ENCODE measurements around the gene FOXO3B. TPM values are rescaled to one million over a fixed set of nuclear protein-coding genes. Genes with fewer than 3 reads are reported as not detected.

The FOXO3B gene
- 11.3 TPM for total RNA-seq

DNA sequence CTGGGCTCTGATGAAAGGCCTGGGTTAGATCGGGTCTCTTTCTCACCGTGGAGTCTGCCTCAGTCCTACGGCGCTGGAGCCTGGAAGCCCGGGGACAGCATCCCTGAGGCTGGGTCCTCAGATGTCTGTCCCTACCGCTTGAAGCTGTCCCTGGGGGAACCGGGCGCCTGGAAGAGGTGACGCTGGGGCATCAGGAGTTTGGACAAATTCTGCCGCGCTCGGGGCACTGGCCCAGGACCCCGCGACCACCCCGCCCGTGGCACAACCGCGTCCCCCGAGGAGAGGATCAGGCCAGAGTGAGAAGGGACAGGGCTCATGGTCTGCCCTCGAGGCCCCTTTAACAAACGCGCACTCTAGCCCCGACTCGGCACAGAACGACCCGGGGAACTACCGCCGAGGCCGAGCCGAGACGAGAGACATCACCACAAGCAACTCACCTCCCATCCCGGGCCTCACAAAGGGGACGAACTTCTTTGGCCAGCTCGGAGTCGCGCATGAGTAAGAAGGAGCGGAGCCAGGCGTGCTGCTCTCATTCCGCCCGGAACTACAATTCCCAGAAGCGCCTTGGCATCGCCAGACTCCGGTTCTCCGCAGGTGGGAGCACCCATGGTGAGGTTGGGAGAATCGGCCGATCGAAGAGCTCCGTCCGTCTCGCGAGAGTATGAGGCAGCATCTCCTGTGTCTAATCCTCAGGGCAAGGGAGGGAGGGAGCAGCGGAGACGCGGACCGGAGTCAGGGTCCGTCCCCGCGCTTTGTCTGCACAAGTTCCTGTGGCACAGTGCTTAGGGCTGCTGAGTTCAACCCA, at the start of gene FOXO3B:
Gene FOXO3B, minus strand, starts transcription at position 548 of the 805 bp plus-strand sequence. CDS start 663 bp downstream, outside the sequence.

GRCh38 chr17:18644291-18644690, 37.8 kb downstream of the FOXO3B start, which contains the start of gene TBC1D28:
TSS of gene TBC1D28 (minus strand) at chr17:18644391. CDS start at chr17:18641352, 3,039 bp downstream.

Small RNA genes within 50 kb of the gene (small RNA-seq; reads per million reads assigned to genes)
- not detected for gene AC026271.2 (ENCODE audit: low replicate concordance)
- not detected for gene AC026271.4 (ENCODE audit: low replicate concordance)

Other genes with a start within 250 kb of the FOXO3B start
- not detected for gene LGALS9C, start 205.5 kb downstream of the FOXO3B start, total RNA-seq
- not detected for gene TBC1D28, start 37.9 kb downstream of the FOXO3B start, total RNA-seq
- 0.18 TPM for gene FBXW10, start 61.7 kb upstream of the FOXO3B start, total RNA-seq
- 31.0 TPM for gene TVP23B, start 98.9 kb upstream of the FOXO3B start, total RNA-seq
- gene PRPSAP2, start 175.8 kb upstream of the FOXO3B start, total RNA-seq = 42.6 TPM

All from metanephros (tissue), 2 donors.